Measurements from ENCODE around the gene MYOZ2.

Gene MYOZ2

GRCh38 chr4:119135721-119136121, at the start of gene MYOZ2:
TSS of gene MYOZ2 (plus strand) at chr4:119135832. CDS start at chr4:119136526, 694 bp downstream.
- H3K27ac ChIP-seq: no peak within 1 kb of the TSS
- no peak for TF ChIP-seq CTCF (conservative IDR thresholded peaks at IDR 0.05)
- TF ChIP-seq ZFX (IDR thresholded peaks at IDR 0.05): no peak

DNA sequence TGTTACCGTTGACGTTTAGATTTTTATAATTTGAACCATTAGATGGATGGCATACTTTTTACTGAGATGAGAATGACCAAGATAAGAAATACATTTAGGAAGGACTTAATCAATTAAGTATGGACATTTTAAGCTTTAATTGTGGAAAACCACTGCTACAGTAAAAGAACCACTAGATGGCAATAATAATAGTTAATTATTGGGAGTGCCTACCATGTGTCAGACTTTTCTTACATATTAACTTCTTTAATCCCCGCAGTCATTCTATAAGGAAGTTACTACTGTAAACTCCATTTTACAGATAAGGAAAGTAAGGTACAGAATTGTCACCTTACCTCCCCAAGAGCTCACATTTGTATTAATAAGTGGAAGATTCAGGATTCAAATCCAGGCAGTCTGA, 48.5 kb upstream of the MYOZ2 start:
- peak; percentile 23 for TF ChIP-seq CTCF (conservative IDR thresholded peaks at IDR 0.05)
- TF ChIP-seq ZFX (IDR thresholded peaks at IDR 0.05): no peak
- no peak overlapping the region for H3K27ac ChIP-seq

DNA sequence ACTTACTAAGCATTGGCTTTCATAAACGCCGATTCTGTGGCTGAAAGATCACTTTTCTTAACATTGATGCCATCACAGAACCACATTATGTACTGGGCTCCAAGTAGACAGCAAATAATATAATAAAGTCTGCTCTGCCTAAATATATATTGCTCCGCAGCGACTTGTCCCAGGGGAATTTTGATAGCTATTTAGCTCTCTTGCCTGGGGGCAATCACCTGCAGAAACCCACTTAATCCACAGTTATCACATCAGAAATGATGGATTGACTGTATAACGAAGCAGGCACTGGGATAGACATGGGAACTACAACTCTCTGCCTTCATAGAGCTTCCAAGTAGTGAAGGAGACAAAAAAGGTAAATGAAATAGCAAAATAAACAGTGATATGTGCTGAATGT, 48.0 kb upstream of the MYOZ2 start:
- no peak overlapping the region for H3K27ac ChIP-seq
- TF ChIP-seq CTCF (conservative IDR thresholded peaks at IDR 0.05) (no peak), ZFX (IDR thresholded peaks at IDR 0.05) (no peak)

DNA sequence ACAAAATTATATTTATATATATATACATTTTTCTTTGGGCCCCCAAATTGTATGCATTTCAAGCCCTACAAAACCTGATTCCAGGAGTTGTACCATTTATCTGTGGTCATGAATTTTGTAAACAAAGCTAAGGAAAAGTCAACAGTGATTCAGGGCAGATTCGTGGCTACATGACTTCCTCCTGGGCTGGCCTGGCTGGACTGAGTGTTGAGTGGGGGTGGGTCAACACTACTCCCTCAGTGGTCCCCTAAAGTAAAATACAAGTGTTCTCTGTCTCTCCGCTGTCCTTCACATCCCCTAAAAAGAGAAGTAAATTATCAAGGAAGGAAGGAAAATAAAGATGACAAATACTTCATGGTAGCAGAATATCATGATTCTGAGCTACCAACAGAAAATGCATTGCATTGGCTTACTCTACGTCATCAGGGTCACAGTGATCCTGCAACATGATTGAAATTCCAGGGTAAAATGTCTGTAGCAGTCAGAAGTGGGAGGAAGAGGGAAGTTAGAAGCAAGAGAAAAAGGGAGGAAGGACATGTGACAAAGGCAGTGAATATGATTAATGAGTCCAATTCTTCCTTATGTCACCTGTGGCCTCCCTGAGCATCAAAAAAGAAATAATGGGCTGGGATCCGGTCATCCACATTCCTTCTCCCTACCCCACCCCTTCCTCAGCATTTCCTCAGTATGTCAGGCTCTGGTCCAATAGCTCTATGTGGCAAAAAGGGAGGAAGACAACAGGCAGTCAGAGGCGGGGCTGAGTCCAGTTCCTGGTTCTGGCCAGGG, 42.4 kb upstream of the MYOZ2 start:
- H3K27ac ChIP-seq: no peak overlapping the region
- TF ChIP-seq ZFX (IDR thresholded peaks at IDR 0.05): no peak
- no peak for TF ChIP-seq CTCF (conservative IDR thresholded peaks at IDR 0.05)

DNA sequence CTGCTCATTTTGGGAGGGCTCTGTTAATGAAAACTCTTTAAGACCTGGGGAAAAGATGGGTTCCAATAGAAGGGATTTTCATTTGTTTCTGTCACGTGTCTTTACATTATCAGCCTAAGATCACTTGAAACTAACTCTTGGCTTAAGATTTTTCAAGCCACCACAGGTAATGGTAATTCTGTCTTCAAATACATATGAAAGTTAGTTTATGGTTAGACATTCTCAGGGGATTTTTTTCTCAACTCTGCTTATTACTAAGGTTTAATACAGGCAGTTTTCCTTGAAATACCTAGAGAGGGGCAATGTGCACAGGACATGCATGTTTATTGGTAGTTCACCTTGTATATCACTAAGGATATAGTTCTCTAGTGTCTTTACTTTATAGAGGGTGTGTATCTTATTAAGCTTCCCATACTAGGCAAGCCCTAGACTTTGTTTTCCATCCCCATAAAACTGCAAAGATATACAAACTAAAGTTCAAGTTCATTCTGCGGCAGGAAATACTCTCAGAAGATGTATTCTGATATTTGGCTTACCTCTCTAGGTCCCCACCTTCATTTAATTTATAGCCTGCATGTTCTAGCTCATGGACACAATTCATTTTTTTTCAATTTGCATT, 38.2 kb upstream of the MYOZ2 start:
- H3K27ac ChIP-seq: no peak overlapping the region
- TF ChIP-seq CTCF (conservative IDR thresholded peaks at IDR 0.05): no peak
- no peak for TF ChIP-seq ZFX (IDR thresholded peaks at IDR 0.05)

GRCh38 chr4:119098306-119098705, 37.3 kb upstream of the MYOZ2 start:
- TF ChIP-seq ZFX (IDR thresholded peaks at IDR 0.05) (no peak), CTCF (conservative IDR thresholded peaks at IDR 0.05) (no peak)
- H3K27ac ChIP-seq: no peak overlapping the region

DNA sequence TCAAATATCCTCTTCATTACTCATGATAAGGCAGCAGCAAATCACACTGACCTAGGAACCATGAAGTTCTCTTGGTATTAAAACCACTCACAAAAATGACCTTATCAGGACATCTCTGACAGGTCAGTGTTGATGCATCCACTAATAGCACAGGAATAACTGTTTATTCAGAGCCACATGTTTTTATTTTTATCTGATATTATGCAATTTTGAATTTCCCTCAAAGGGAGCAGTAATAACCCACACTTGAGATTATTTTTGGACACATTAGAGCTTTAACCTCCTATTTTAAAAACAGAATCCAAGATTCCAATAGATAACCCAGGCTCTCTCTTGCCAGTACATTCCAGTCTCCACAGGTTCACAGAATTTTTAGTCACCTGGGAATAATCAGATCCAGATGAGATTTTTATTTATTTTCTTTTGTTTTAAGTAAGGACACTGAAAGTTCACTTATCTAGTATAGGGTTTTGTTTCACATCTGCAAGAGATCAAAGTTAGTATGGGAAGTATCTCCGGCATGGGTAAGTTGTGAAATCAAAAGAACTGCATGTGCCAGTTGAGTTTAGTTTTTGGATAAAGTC, 36.3 kb upstream of the MYOZ2 start:
- TF ChIP-seq CTCF (conservative IDR thresholded peaks at IDR 0.05) (no peak), ZFX (IDR thresholded peaks at IDR 0.05) (no peak)
- no peak overlapping the region for H3K27ac ChIP-seq
